Measurements from ENCODE around the gene GLT1D1.

Gene GLT1D1

GRCh38 chr12:128968668-128969067 lies 115.4 kb downstream of the GLT1D1 start:
- DNase-seq (ENCODE audit: low spot score): no peak

DNA sequence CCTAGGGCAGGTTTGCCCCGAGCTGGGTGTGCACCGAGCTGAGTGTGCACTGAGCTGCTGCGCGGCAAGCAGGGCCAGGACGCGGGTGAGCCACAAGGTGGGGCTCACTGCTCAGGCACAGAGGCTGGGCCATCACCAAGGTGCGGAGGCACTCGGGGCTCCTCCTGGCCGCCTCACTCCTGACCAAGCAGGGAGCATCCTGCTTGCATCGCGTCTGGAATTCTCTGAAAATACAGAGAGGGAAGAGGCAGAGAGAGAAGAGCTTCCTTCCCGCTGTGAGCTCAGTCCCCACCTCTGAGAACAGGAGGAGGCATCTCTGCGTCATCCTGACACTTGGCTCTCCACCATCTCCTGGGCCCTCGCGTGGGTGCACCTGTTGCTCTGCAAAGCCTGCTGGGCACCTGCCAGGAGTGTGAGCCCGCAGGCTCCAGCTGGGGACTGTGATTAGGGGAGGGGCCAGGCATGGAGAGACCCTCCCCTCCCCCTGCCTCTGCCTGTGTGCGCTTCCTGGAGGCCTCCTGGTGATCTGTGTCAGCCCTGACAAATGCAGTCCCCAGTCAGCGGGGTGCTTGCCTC lies 116.3 kb downstream of the GLT1D1 start:
- DNase-seq (ENCODE audit: low spot score): peak; percentile 27

DNA sequence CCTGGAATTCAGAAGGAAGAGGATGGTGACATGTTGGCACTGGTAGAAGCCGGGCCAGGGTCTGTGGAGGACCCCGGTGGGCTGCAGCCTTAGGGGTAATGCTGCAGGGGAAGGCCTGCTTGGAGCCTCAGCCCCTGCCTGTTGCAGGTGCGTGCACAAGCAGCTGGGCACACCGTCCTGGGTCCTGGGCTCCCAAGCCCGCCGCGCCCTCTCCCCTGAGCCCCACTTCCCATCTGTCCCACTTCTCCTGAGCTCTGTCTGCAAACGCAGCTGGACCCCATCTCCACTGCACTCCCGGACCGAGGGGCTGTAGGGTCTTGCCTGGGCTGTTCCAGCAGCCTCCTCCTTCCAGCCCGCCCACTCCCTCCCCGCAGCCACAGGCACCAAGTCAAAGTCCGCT lies 116.8 kb downstream of the GLT1D1 start:
- no peak for DNase-seq (ENCODE audit: low spot score)

GRCh38 chr12:128970941-128971340 lies 117.7 kb downstream of the GLT1D1 start:
- no peak for DNase-seq (ENCODE audit: low spot score)

DNA sequence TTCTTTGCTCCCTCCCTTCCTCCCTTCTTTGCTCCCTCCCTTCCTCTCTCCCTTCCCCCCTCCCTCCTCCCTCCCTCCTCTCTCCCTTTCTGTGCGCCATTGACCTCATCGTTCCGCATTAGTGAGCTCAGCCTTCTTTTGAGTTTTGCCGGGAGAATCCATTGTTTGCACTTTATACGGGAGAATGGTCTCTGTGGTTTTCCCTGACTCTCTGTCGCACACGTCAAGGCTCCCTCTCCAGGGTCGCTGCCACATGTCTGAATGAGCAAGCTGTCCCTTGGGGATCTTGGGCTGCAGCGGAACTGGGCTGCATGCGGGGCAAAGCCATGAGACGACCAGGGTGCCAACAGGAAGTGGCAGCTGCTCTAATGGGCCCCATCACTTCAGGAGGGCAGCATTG lies 118.5 kb downstream of the GLT1D1 start:
- peak; percentile 24 for DNase-seq (ENCODE audit: low spot score)

- no peak for DNase-seq (ENCODE audit: low spot score)
Measured at GRCh38 chr12:128973883-128974681, 120.8 kb downstream of the GLT1D1 start.

DNA sequence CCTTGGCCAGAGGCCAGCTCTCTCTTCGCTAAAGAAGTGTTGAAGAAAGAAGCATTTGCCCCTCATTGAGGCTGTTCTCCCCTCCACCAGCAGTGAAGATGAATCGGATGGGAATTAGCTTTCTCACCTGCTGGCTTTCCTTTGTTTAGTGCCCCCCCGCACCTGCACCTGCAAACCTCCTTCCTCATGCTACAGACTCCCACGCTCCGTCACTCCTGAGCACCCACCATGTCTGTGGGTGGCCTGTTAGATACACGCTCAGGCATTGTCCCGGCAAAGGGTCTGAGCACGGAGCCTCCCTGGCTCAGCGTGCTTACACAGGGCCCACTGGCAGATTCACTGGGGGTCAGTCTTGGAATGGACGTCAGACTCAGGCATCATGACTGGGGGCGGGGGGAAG lies 121.6 kb downstream of the GLT1D1 start:
- no peak for DNase-seq (ENCODE audit: low spot score)

DNA sequence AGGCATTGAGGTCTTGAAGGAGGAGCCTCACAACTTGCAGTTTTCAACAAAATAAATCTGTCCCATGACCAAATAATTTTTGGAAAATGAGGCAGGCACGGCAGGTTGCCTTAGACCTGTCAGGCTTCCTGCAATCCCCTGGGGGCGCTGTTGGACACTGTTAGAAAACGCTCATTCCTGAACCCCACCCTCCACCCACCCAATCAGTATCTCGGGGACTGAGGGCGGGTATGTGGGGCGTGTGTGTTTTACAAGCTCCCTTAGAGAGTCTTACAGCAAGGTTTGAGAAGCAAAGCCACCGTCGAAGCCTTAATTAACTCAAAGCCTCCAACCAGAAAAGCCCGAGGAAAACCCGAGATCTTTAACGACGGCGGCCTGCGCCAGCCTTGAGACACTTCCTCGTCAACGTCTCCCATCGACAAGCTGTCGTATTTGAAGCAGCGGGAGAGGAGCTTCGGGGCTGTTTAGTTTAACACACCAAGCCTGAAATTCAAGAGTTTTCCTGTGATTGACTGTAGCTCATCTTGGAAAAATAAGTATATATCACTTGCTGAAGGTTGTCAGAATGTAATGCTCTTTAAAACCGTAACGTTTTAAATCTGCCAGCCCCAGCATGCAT lies 123.0 kb downstream of the GLT1D1 start:
- DNase-seq (ENCODE audit: low spot score): no peak

DNA sequence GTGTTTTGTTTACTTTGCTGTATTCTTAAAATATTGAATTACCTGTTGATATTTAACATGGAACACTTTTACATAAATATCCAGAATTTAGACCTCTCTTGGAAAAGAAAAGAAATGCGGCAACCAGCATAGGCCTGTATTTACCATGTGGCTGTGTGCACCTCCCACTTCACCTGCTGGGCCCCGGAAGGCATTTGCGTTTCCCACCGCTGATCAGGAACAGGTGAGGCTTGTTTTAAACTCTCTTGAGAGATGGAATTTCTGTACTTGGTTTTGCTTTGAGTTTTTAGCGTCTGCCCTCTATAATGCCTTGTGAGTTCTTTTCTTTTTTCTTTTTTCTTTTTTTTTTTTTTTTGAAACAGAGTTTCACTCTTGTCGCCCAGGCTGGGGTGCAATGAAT lies 124.2 kb downstream of the GLT1D1 start:
- DNase-seq (ENCODE audit: low spot score): no peak

- DNase-seq (ENCODE audit: low spot score): no peak
Measured at GRCh38 chr12:128978067-128978466, 124.8 kb downstream of the GLT1D1 start.

DNA sequence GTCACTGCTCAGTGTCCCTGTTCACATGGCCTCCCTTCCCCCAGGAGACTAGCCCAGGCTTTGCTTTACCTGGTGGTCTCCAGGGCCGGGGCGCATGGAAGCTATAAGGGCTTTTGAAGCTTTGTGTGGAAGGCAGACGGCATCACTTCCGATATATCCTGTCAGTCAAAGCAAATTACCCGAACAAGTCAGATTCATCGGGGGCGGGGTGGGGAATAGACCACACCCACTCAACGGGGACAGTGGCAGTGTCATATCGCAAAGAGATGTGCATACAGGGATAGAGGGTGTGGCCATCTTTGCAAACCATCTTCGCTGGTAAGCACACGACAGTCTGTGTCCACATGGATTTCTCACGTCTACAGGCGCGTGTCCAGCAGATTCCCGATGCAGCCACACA lies 127.3 kb downstream of the GLT1D1 start:
- no peak for DNase-seq (ENCODE audit: low spot score)

GRCh38 chr12:128981971-128982533 lies 128.8 kb downstream of the GLT1D1 start:
- no peak for DNase-seq (ENCODE audit: low spot score)

DNA sequence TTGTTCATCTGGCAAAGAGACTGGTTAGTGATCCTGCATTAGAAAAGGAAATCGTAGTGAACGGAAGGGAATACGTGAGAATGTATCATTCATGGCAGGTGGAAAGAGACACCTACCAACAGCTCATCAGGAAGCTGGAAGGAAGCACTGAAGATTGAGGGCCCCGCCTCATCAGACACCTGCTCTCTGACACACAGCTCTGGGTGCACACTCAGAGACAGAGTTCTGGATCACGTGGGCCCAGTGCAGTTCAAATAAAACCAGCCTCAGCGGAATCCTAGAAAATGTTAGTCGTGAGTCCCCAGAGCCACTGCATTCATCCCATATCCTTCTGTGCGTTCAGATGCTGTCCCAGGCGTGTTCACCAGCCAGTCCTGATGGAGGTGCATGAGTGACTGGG lies 129.7 kb downstream of the GLT1D1 start:
- DNase-seq (ENCODE audit: low spot score): no peak

GRCh38 chr12:128983371-128983770 lies 130.1 kb downstream of the GLT1D1 start:
- no peak for DNase-seq (ENCODE audit: low spot score)

- DNase-seq (ENCODE audit: low spot score): no peak
Measured at GRCh38 chr12:128986957-128987356, 133.7 kb downstream of the GLT1D1 start.

GRCh38 chr12:128989287-128989686 lies 136.0 kb downstream of the GLT1D1 start:
- DNase-seq (ENCODE audit: low spot score): no peak

- no peak for DNase-seq (ENCODE audit: low spot score)
Measured at GRCh38 chr12:128991716-128992115, 138.4 kb downstream of the GLT1D1 start.

DNA sequence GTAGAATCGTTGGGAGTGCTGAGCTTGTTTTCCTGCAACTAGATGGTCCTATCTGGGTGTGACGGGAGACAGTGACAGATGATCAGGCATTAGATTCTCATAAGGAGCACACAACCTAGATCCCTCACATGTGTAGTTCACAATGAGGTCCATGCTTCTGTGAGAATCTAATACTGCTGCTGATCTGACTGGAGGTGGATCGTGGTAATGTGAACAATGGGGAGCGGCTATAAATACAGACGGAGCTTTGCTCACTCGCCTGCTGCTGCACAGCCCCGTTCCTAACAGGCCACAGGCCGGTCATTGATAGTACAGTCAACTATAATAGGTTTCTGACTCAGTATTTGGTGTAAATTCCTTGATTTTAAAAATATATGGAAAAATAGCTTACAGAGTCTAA lies 138.8 kb downstream of the GLT1D1 start:
- DNase-seq (ENCODE audit: low spot score): no peak

GRCh38 chr12:128992550-128992949 lies 139.3 kb downstream of the GLT1D1 start:
- DNase-seq (ENCODE audit: low spot score): no peak

GRCh38 chr12:128994856-128995255 lies 141.6 kb downstream of the GLT1D1 start:
- DNase-seq (ENCODE audit: low spot score): no peak

- no peak for DNase-seq (ENCODE audit: low spot score)
Measured at GRCh38 chr12:128995619-128996018, 142.3 kb downstream of the GLT1D1 start.

GRCh38 chr12:129001826-129002225 lies 148.5 kb downstream of the GLT1D1 start:
- no peak for DNase-seq (ENCODE audit: low spot score)

GRCh38 chr12:129002427-129002826 lies 149.1 kb downstream of the GLT1D1 start:
- no peak for DNase-seq (ENCODE audit: low spot score)
